NCI-H82 treated with DMSO at 0.1 percent for 48 hours (cell line): ENCODE measurements around the gene MYO1C.

ENCODE experiments used
- DNase-seq: peaks from one replicate; lab custom pipeline; 2025; ENCODE audit not compliant: unreplicated experiment; lab: John Stamatoyannopoulos, UW

MYO1C gene

DNA sequence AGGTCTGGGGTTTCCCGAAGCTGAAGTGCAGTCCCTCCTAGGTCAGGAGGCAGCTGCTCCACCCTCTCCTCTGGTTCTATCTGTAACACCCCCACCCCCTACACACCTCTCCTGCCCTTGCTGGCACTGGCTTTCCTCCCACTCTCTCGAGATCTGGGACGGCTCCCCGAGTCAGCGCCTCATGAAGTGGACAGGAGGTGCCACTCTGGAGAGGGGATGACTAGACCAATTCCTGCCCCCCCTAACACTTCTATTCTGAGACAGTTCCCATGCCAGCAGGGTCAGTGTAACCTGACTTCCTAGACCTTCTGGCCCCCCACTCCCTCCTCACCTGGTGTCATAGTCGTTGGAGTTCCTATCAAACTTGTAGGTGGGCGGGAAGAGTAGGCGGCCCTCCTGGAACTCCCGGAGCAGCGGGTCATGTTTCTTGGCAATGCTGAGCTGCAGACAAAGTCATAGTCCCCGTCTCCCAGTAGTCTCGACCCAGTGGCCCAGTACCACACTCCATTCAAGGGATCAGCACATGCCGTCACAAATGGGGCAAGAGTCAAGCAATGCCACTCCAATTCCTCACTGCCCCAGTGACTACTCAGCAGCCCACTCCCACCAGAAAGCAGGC lies 14.3 kb upstream of the MYO1C start:
- no peak for DNase-seq

DNA sequence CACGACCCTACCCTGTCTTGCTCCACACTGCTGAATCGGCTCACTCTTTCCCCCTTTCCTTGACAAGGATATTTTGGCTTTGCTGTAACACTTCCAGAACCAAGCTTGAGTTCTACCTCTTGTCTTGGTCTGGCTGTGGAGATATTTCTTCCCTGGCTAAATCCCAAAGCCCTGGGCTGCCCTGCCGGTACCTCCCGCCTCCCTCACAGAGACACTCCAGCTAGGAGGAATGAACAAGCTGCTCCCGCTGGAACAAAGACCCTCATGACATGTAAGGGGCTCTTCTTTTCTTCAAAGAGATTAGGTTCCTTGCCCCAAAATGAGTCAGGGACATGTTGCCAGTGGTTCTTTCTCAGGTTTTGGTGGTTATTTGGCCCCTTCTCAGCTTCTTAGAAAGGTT lies 13.1 kb upstream of the MYO1C start:
- no peak for DNase-seq

GRCh38 chr17:1504866-1505265 lies 12.4 kb upstream of the MYO1C start:
- no peak for DNase-seq

GRCh38 chr17:1503699-1504098 lies 11.2 kb upstream of the MYO1C start:
- DNase-seq = no peak

- DNase-seq = no peak
Measured at GRCh38 chr17:1498869-1499268, 6.4 kb upstream of the MYO1C start.

DNA sequence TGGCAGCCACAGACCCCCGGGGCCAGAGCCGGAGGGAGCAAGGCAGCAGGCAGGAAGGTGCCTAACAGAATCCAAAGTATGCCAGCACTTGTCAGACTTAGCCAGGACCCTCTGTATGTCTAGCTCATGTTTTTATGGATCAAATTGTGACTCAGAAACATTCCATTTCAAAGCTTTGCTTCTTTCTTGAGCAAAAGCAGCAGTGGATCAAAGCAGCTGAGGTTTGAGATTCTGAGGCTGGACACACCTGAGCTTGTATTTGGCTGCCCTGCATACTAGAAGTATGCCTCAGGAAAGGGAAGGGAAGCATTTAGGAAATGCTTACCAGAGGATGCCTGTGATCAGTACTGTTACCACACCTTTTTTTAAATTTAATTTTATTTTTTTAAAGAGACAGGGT lies 5.7 kb upstream of the MYO1C start:
- no peak for DNase-seq

DNA sequence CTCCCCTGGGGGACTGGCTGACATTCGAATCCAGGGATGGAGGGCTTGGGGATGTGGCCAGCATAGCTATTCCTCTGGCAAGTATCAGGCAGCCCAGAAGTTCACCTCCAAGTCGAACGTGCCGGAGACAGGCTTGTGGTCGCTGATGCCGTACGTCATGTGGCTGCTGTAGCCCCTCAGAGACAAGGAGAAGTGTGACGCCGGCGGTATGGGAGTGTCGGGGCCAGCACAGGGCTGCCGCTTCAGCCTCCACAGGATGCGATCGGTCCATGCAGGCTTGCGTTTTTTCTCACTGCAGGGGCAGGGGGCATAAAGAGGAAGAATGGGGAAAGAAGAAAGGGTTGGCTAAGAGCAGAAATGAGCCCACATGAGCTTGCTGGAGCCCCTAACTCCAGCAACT lies 5.3 kb upstream of the MYO1C start:
- DNase-seq = no peak

- DNase-seq = peak; percentile 62
Measured at GRCh38 chr17:1496869-1497268, 4.4 kb upstream of the MYO1C start.

DNA sequence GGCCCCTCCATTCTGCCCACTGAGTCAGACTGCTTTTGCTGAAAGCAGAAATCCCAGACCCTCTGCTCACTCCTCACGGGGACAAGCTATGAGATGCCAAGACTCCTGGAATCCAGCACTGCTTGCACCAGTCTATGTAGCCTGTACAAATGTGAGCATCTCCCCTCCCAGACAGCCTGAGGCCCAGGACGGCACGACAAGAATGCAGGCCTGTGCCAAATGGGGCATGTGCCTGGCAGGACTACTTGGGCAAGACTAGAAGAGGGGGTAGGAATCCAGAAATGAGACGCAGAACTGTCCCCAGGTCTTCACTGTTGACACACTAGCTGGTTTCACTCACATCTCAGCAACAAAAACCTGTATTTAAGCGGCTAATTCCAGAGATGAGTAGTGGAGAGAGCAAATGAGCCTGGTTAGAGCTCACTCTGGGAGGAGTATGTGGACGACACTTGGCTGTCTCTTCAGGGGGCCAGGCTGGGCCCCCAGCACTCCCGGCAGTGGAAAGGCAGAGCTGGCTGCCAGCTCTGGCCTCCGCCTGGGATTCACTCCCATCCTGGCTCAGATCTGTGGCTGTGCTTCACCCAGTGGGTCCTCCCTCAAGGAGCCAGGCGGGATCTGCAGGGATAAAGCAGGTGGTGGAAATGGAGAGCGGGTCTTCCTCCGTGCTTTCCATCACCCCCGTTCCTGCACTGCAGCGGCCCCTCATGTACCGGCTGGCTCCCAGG lies 2.9 kb upstream of the MYO1C start:
- no peak for DNase-seq

GRCh38 chr17:1494736-1495253 lies 2.3 kb upstream of the MYO1C start:
- DNase-seq = no peak

- DNase-seq = no peak
Measured at GRCh38 chr17:1494203-1494602, 1.7 kb upstream of the MYO1C start.

DNA sequence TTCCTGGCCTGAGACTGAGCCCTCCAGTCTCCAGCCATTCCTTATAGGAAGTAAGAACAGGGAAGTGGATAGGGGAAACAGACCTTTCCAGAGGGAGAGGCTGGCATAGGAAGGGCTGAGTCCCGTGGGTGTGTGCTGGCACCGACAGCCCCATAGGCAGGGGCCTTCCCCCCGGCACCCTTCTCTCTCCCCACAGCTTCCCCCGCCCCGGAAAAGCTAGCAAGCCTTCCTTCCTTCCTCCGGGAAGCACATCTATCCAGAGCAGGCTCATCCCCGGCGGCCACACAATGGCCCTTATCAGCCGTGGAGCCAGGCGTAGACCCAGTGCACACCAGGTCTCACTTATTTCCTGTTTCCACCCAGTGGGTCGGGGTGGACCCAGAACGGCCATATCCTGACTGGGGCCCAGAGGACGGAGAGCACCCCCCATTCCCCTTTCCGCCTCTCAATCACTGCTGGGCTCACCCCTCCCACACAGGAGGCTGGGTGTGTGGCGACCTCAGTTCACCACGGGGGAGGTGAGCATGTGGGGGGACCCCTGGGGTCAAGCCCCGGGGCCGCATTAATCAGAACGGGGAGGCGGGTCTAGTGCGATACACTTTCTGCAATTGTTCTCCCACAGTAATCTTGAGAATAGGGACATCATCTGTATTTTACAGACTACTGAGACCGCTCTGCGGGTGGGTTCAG lies 950 bp upstream of the MYO1C start:
- no peak for DNase-seq

DNA sequence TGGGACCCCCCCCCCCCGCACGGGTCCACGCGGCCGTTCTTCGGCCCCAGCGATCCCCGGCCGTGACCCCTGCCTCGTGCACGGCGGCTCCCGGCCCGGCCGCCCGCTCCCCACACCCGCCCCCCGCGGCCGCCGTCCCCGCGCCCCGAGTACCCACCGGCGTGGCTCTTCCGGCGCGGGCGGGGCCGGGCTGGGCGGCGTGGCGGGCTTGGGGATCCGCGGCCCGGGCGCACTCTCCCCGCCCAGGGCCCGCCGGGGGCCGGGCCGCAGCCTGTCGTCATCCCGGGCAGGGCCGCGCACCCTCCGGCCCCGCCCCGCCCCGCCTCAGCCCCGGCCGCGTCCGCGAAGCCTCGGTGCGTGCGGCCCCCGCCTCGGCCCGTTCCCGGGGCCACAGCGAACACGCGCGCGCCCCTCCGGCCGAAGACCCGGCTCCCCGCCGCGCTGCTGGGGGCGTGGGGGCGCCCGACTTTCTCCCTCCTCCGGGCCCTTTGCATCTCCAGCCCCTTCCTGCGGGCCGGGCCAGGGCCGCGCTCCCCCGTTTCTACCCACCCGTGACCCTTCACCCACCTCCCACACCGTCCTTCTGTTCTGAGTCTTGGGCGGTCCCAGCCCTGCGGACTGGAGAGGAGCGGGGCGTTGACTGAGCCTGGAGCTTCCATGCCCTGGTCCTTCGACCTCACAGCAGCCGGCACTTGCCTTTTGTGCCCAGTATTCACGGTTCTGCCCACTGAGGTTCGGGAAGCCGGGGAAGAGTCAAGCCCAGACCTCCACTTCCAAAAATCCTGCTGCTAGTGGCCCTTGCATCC lies 840 bp downstream of the MYO1C start:
- no peak for DNase-seq

- peak; percentile 96 for DNase-seq
Measured at GRCh38 chr17:1490643-1491442, 1.6 kb downstream of the MYO1C start.

DNA sequence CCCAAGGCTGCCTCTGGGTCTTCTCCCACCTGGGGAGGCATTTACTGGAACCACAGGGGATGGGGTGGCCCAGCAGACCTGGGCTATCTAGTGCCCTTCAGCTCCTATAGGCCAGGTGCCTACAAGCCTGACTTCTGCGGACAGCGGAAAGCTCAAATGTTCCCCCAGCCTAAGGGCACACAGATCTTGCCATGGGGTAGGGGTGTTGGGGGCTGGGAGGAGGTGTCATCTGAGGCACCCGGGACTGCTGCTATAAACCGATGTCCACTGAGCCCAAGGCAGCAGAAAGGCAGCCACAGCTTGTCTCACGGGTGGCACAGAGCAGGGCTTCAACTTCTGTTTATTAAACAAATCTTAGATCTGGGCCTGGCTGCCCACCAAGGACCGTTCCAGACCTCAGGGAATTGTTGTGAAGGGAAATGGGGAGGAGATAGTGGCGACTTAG lies 3.6 kb downstream of the MYO1C start:
- DNase-seq = no peak

DNA sequence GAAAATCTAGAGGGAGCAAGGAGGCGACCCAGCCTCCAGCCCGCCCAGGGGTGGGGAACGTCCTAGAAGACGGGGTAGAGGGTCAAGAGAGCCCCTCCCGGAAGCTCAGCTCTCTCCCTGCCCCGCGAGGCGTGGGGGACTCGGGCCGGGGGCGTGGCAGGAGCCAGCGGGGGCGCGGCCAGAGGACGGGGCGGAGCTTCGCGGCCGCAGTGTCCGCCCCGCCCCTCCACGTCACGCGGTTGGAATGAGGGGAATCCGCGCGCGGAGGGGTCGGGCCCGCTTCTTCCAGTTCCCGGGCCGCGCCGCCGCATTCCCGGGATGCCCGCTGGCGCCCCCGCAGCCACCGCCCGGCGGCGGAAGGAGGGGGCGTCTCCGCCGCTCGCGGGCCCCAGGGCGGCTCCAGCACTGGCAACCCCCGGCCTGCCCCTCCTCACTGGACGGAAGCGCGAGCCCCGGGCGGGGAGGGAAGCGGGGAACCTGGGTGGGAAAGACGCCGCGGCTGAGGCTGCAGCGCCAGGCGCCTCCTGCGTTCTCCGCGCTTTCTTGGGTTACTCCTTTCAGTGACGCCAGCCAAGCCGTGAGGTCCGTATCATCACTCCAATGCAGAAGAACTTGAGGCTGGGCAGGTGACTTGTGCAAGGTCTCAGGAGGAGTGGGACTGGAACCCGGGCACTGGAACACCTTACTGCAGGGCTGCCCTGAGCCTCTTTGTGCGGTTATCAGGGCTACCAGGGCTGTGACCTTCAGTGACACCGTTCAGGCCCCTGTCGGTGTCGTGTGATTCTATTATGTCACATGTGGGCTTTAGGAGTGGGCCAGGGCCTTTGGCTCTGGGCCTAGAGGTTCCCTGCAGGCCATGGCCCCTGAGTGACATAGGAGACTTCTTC lies 4.3 kb downstream of the MYO1C start:
- peak; percentile 36 for DNase-seq

- no peak for DNase-seq
Measured at GRCh38 chr17:1486802-1487695, 5.4 kb downstream of the MYO1C start.
